Measurements from ENCODE around the gene CTSW.

CTSW gene

DNA sequence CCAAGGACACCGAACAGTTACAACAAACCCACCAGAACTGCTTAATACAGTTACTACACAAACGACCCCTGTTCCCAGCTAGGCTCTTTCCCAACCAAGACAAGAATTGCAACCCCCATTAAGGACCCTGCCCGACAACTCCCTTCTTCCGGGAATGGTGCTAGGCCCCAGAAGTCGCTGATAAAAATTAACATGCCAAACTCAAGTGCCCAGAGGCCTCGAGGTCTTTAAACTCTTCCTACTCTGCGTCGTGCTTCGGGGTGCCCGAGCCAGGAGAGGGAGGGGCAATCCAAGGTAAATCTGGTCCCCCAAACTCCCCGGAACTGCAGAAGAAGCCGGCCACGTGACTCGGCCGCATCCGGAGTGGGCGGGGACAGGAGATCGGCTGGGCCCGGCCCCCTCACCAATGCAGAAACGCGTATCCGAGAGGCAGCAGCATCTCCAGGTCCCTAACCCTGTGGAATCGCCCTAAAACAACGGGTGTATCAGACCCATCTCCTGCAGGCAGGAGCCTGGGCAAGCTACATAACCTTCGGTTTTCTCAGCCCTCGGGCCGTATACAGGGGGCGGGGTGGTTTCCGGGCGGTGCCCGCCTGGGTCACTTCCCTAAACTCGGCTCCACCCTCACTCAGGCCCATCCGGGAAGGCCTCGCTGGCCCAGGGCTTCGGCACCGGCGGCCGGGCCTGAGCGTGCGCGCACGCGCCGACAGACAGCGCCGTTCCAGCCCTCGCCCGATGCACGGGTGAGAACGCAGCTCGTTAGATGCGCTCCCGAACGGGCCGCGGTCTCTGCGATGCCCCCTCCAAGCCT lies 22.7 kb upstream of the CTSW start:
- Histone ChIP-seq H3K36me3 (ENCODE audit: control insufficient read depth in 2 of 2, insufficient read depth in 2 of 2, low read length in 2 of 2) (peaks cover 37 to 41% of the 10 kb centered on the region in 2 donors), H3K4me1 (ENCODE audit: control insufficient read depth, insufficient read depth, low read length) (peaks cover 55% of the 10 kb centered on the region), H3K4me3 (ENCODE audit: low read length in 2 of 2) (peak overlapping the region; percentile 86 to 98), H3K9ac (ENCODE audit: low read length in 2 of 2) (peak overlapping the region; percentile 80 to 89), H3K27me3 (ENCODE audit: control insufficient read depth in 1 of 2, insufficient read depth in 2 of 2, low read length in 2 of 2) (no peaks in the 10 kb centered on the region), H3K27ac (ENCODE audit: low read length) (peak overlapping the region; percentile 100), H3K9me3 (ENCODE audit: control insufficient read depth in 2 of 2, low read length in 2 of 2) (no peaks in the 10 kb centered on the region)

DNA sequence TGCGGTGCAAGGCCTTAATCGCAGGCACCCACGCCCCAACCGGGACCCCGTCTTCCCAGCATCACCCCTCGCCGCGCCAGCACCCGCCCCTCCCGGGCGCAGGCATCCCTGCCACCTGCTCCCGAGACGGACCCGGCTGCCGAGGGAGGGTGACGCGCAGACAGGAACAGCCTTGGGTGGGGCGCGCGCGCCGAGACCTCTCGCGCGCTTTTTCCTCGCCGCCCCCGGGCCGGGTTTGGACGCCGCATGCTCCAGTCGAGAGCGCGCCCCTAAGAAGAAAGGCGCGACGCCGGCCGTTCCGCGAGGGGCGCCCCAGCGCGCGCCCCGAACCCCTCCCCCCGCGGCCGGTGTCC lies 22.2 kb upstream of the CTSW start:
- H3K9ac ChIP-seq (ENCODE audit: low read length in 2 of 2): peak overlapping the region; percentile 80 to 89
- peak overlapping the region; percentile 100 for H3K27ac ChIP-seq (ENCODE audit: low read length)
- H3K4me1 ChIP-seq (ENCODE audit: control insufficient read depth, insufficient read depth, low read length): peaks cover 61% of the 10 kb centered on the region
- H3K36me3 ChIP-seq (ENCODE audit: control insufficient read depth in 2 of 2, insufficient read depth in 2 of 2, low read length in 2 of 2): peaks cover 33 to 43% of the 10 kb centered on the region in 2 donors
- peak overlapping the region; percentile 86 to 98 for H3K4me3 ChIP-seq (ENCODE audit: low read length in 2 of 2)
- H3K9me3 ChIP-seq (ENCODE audit: control insufficient read depth in 2 of 2, low read length in 2 of 2): no peaks in the 10 kb centered on the region
- H3K27me3 ChIP-seq (ENCODE audit: control insufficient read depth in 1 of 2, insufficient read depth in 2 of 2, low read length in 2 of 2): no peaks in the 10 kb centered on the region

GRCh38 chr11:65857853-65858680 lies 21.6 kb upstream of the CTSW start, which contains the start of gene CFL1:
Gene CFL1, minus strand, starts transcription at chr11:65858180. Its CDS starts 81 bp downstream, at chr11:65858099.
- Histone ChIP-seq H3K9me3 (ENCODE audit: control insufficient read depth in 2 of 2, low read length in 2 of 2) (no peaks in the 10 kb centered on the region), H3K27me3 (ENCODE audit: control insufficient read depth in 1 of 2, insufficient read depth in 2 of 2, low read length in 2 of 2) (no peaks in the 10 kb centered on the region), H3K36me3 (ENCODE audit: control insufficient read depth in 2 of 2, insufficient read depth in 2 of 2, low read length in 2 of 2) (peaks cover 34 to 42% of the 10 kb centered on the region in 2 donors), H3K4me3 (ENCODE audit: low read length in 2 of 2) (peak within 1 kb of the TSS; percentile 91 to 98), H3K9ac (ENCODE audit: low read length in 2 of 2) (peak within 1 kb of the TSS; percentile 90 to 100), H3K4me1 (ENCODE audit: control insufficient read depth, insufficient read depth, low read length) (peaks cover 67% of the 10 kb centered on the region), H3K27ac (ENCODE audit: low read length) (peak within 1 kb of the TSS; percentile 100)

DNA sequence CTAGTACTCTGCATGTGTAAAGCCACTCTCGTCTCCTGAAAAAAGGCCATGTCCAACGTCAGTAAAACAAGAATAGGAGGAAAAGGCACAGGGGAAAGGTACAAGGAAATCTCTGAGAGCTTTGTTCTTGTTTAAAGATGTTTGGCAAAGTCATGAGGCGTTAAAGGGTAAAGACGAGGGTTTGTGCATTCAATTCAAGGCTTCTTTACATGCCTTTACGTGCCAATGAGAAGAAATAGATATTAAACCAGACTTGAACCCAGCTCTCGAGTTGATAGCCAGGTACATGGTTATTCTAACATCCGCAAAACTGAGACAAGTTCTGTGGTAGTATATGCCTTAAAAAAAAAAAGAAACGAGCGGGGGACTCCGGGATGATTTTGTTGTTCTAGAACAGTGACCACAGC lies 21.0 kb upstream of the CTSW start:
- no peaks in the 10 kb centered on the region for H3K9me3 ChIP-seq (ENCODE audit: control insufficient read depth in 2 of 2, low read length in 2 of 2)
- peak overlapping the region; percentile 91 to 98 for H3K4me3 ChIP-seq (ENCODE audit: low read length in 2 of 2)
- H3K27me3 ChIP-seq (ENCODE audit: control insufficient read depth in 1 of 2, insufficient read depth in 2 of 2, low read length in 2 of 2): no peaks in the 10 kb centered on the region
- peaks cover 32 to 39% of the 10 kb centered on the region in 2 donors for H3K36me3 ChIP-seq (ENCODE audit: control insufficient read depth in 2 of 2, insufficient read depth in 2 of 2, low read length in 2 of 2)
- H3K27ac ChIP-seq (ENCODE audit: low read length): peak overlapping the region; percentile 100
- peaks cover 65% of the 10 kb centered on the region for H3K4me1 ChIP-seq (ENCODE audit: control insufficient read depth, insufficient read depth, low read length)
- peak overlapping the region; percentile 90 to 100 for H3K9ac ChIP-seq (ENCODE audit: low read length in 2 of 2)

GRCh38 chr11:65859095-65859811 lies 20.4 kb upstream of the CTSW start:
- H3K4me3 ChIP-seq (ENCODE audit: low read length in 2 of 2): peak overlapping the region; percentile 91 to 98
- no peaks in the 10 kb centered on the region for H3K27me3 ChIP-seq (ENCODE audit: control insufficient read depth in 1 of 2, insufficient read depth in 2 of 2, low read length in 2 of 2)
- H3K9ac ChIP-seq (ENCODE audit: low read length in 2 of 2): peak overlapping the region; percentile 90 to 100
- H3K4me1 ChIP-seq (ENCODE audit: control insufficient read depth, insufficient read depth, low read length): peaks cover 68% of the 10 kb centered on the region
- H3K27ac ChIP-seq (ENCODE audit: low read length): peak overlapping the region; percentile 100
- no peaks in the 10 kb centered on the region for H3K9me3 ChIP-seq (ENCODE audit: control insufficient read depth in 2 of 2, low read length in 2 of 2)
- H3K36me3 ChIP-seq (ENCODE audit: control insufficient read depth in 2 of 2, insufficient read depth in 2 of 2, low read length in 2 of 2): peaks cover 31 to 39% of the 10 kb centered on the region in 2 donors

DNA sequence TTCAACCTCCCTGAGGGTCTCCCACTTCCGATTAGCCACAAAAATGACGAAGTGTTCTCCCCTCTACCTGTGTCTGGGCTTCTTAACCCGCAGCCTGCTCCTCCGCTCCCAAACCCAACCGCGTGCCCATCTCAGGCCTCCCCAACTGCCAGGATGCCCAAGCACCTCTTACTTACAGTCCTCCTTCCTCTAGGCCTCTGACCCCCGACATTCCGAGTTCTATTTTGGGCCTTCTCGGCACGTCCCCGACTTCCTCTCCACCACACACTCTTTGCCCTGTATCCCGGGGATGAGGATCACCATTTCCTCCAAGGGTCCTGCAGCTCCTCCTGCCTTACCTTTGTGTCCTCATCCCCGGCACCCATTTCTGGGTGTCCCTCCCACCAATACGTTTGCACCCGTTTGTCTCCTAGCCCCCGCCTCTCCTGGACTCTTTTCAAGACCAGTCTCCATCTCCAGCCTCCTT lies 19.8 kb upstream of the CTSW start:
- H3K36me3 ChIP-seq (ENCODE audit: control insufficient read depth in 2 of 2, insufficient read depth in 2 of 2, low read length in 2 of 2): peaks cover 29 to 40% of the 10 kb centered on the region in 2 donors
- no peaks in the 10 kb centered on the region for H3K9me3 ChIP-seq (ENCODE audit: control insufficient read depth in 2 of 2, low read length in 2 of 2)
- H3K9ac ChIP-seq (ENCODE audit: low read length in 2 of 2): peak overlapping the region; percentile 85 to 98
- peaks cover 66% of the 10 kb centered on the region for H3K4me1 ChIP-seq (ENCODE audit: control insufficient read depth, insufficient read depth, low read length)
- peak overlapping the region; percentile 87 to 98 for H3K4me3 ChIP-seq (ENCODE audit: low read length in 2 of 2)
- H3K27me3 ChIP-seq (ENCODE audit: control insufficient read depth in 1 of 2, insufficient read depth in 2 of 2, low read length in 2 of 2): no peaks in the 10 kb centered on the region
- peak overlapping the region; percentile 100 for H3K27ac ChIP-seq (ENCODE audit: low read length)

DNA sequence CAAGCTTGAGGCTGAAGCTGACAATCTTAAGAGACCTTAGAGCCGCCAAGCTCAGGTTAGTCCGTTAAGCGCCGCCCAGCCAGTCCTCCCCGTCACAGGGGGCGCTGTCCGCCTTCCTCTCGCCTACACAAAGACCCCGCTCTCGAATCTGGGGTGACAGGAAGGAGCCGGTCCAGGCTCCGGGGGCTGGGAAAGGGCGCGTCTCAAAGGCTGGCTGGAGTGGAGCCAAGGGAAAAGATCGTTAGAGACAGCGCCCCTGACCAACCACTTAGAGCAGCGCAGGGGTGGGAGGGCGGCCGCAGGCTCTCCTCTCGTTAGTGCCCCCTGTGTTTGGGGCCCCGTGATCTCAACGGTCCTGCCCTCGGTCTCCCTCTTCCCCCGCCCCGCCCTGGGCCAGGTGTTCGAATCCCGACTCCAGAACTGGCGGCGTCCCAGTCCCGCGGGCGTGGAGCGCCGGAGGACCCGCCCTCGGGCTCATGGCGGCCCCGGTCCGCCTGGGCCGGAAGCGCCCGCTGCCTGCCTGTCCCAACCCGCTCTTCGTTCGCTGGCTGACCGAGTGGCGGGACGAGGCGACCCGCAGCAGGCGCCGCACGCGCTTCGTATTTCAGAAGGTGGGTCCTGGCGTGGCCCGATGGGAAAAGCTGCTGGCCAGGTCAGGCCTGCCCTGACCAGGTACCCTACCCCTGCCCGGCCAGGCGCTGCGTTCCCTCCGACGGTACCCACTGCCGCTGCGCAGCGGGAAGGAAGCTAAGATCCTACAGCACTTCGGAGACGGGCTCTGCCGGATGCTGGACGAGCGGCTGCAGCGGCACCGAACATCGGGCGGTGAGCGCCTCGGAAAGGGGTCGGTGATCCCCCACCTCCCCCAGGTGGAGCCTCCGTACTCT lies 19.1 kb upstream of the CTSW start, which contains the start of gene MUS81:
Gene MUS81, plus strand, starts transcription at position 156 of the 887 bp plus-strand sequence. Its CDS starts 321 bp downstream, at position 477.
- H3K4me3 ChIP-seq (ENCODE audit: low read length in 2 of 2): peak within 1 kb of the TSS; percentile 91 to 98
- H3K27ac ChIP-seq (ENCODE audit: low read length): peak within 1 kb of the TSS; percentile 100
- H3K9me3 ChIP-seq (ENCODE audit: control insufficient read depth in 2 of 2, low read length in 2 of 2): no peaks in the 10 kb centered on the region
- peak within 1 kb of the TSS; percentile 90 to 100 for H3K9ac ChIP-seq (ENCODE audit: low read length in 2 of 2)
- H3K4me1 ChIP-seq (ENCODE audit: control insufficient read depth, insufficient read depth, low read length): peaks cover 61% of the 10 kb centered on the region
- no peaks in the 10 kb centered on the region for H3K27me3 ChIP-seq (ENCODE audit: control insufficient read depth in 1 of 2, insufficient read depth in 2 of 2, low read length in 2 of 2)
- peaks cover 30 to 40% of the 10 kb centered on the region in 2 donors for H3K36me3 ChIP-seq (ENCODE audit: control insufficient read depth in 2 of 2, insufficient read depth in 2 of 2, low read length in 2 of 2)

- Histone ChIP-seq H3K4me1 (ENCODE audit: control insufficient read depth, insufficient read depth, low read length) (peaks cover 55% of the 10 kb centered on the region), H3K9me3 (ENCODE audit: control insufficient read depth in 2 of 2, low read length in 2 of 2) (no peaks in the 10 kb centered on the region), H3K27me3 (ENCODE audit: control insufficient read depth in 1 of 2, insufficient read depth in 2 of 2, low read length in 2 of 2) (no peaks in the 10 kb centered on the region), H3K27ac (ENCODE audit: low read length) (peak overlapping the region; percentile 100), H3K9ac (ENCODE audit: low read length in 2 of 2) (peak overlapping the region; percentile 85 to 98), H3K36me3 (ENCODE audit: control insufficient read depth in 2 of 2, insufficient read depth in 2 of 2, low read length in 2 of 2) (peaks cover 25 to 40% of the 10 kb centered on the region in 2 donors), H3K4me3 (ENCODE audit: low read length in 2 of 2) (peak overlapping the region; percentile 87 to 98)
Measured at GRCh38 chr11:65861165-65861505, 18.5 kb upstream of the CTSW start.

DNA sequence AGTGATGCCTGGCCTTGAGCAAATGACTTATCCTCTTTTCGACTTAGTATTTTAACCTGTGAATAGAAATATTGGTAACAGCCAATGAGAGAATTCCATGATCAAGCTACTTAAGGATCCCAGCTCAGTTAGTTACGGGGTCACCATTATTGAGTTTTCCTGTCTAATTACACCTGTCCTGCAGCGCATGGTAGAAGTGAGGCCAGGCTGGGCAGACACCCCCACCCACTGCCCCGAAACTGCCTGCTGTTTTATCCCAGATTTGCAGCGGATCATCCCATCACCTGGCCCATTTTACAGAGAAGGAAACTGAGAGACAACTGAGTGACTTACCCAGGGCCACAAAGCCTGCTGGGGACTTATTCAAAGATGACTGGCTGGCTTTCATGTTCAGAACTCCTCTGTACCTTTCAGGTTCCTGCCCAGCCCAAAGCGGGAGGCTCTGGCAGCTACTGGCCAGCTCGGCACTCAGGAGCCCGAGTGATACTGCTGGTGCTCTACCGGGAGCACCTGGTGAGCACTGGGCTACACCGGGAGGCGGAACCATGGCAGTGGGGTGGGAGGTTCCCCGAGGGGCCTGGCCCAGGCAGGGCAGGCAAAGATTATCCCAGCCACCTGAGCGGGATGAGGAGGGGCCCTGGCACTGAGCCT lies 18.0 kb upstream of the CTSW start:
- peaks cover 51% of the 10 kb centered on the region for H3K4me1 ChIP-seq (ENCODE audit: control insufficient read depth, insufficient read depth, low read length)
- H3K36me3 ChIP-seq (ENCODE audit: control insufficient read depth in 2 of 2, insufficient read depth in 2 of 2, low read length in 2 of 2): peaks cover 25 to 40% of the 10 kb centered on the region in 2 donors
- no peaks in the 10 kb centered on the region for H3K9me3 ChIP-seq (ENCODE audit: control insufficient read depth in 2 of 2, low read length in 2 of 2)
- H3K4me3 ChIP-seq (ENCODE audit: low read length in 2 of 2): peak overlapping the region; percentile 87 to 98
- H3K9ac ChIP-seq (ENCODE audit: low read length in 2 of 2): peak overlapping the region; percentile 85 to 98
- no peaks in the 10 kb centered on the region for H3K27me3 ChIP-seq (ENCODE audit: control insufficient read depth in 1 of 2, insufficient read depth in 2 of 2, low read length in 2 of 2)
- peak overlapping the region; percentile 100 for H3K27ac ChIP-seq (ENCODE audit: low read length)
